ENCODE measurements around the gene RALGAPA2.

Gene RALGAPA2

GRCh38 chr20:20423117-20423516 is 289.3 kb downstream of the RALGAPA2 start:
- no peak for DNase-seq

- DNase-seq, result no peak
These were observed 294.4 kb downstream of the RALGAPA2 start for GRCh38 chr20:20417876-20418676.

- no peak for DNase-seq
These were observed 297.1 kb downstream of the RALGAPA2 start for GRCh38 chr20:20415321-20415720.

- DNase-seq, result peak; percentile 18
These were observed 297.7 kb downstream of the RALGAPA2 start for GRCh38 chr20:20414640-20415220.

GRCh38 chr20:20413810-20414281 is 298.6 kb downstream of the RALGAPA2 start:
- DNase-seq, result no peak

- peak; percentile 50 for DNase-seq
These were observed 299.7 kb downstream of the RALGAPA2 start for GRCh38 chr20:20412750-20413149.

GRCh38 chr20:20411836-20412235 is 300.6 kb downstream of the RALGAPA2 start:
- DNase-seq, result peak; percentile 28

- peak; percentile 31 for DNase-seq
These were observed 301.0 kb downstream of the RALGAPA2 start for GRCh38 chr20:20411402-20411801.

- peak; percentile 48 for DNase-seq
These were observed 301.8 kb downstream of the RALGAPA2 start for GRCh38 chr20:20410678-20411077.

GRCh38 chr20:20409331-20409730 is 303.1 kb downstream of the RALGAPA2 start:
- no peak for DNase-seq

- DNase-seq, result peak; percentile 57
These were observed 304.3 kb downstream of the RALGAPA2 start for GRCh38 chr20:20407891-20408805.

- no peak for DNase-seq
These were observed 306.1 kb downstream of the RALGAPA2 start for GRCh38 chr20:20406306-20406705.

GRCh38 chr20:20405623-20406022 is 306.8 kb downstream of the RALGAPA2 start:
- DNase-seq, result peak; percentile 35

GRCh38 chr20:20404633-20405032 is 307.8 kb downstream of the RALGAPA2 start:
- DNase-seq, result no peak

GRCh38 chr20:20401991-20402390 is 310.5 kb downstream of the RALGAPA2 start:
- DNase-seq, result no peak

- DNase-seq, result no peak
These were observed 312.6 kb downstream of the RALGAPA2 start for GRCh38 chr20:20399531-20400500.

GRCh38 chr20:20398123-20398522 is 314.3 kb downstream of the RALGAPA2 start:
- DNase-seq, result no peak

GRCh38 chr20:20396794-20397193 is 315.6 kb downstream of the RALGAPA2 start:
- DNase-seq, result no peak

- DNase-seq, result peak; percentile 39
These were observed 316.4 kb downstream of the RALGAPA2 start for GRCh38 chr20:20395903-20396568.

- DNase-seq, result no peak
These were observed 317.4 kb downstream of the RALGAPA2 start for GRCh38 chr20:20395087-20395486.

Measured in DMS79 treated with DMSO at 0.1 percent for 48 hours (cell line).